ENCODE results near the gene CCT2. TPM values are rescaled to one million over a fixed set of nuclear protein-coding genes. Genes with fewer than 3 reads are reported as not detected.

Gene CCT2
- total and polyA plus RNA-seq, 2 of the 13 experiments (the other 11 are each of a cell fraction or from before 2014, with no cell fraction given): 209 to 388 TPM

DNA sequence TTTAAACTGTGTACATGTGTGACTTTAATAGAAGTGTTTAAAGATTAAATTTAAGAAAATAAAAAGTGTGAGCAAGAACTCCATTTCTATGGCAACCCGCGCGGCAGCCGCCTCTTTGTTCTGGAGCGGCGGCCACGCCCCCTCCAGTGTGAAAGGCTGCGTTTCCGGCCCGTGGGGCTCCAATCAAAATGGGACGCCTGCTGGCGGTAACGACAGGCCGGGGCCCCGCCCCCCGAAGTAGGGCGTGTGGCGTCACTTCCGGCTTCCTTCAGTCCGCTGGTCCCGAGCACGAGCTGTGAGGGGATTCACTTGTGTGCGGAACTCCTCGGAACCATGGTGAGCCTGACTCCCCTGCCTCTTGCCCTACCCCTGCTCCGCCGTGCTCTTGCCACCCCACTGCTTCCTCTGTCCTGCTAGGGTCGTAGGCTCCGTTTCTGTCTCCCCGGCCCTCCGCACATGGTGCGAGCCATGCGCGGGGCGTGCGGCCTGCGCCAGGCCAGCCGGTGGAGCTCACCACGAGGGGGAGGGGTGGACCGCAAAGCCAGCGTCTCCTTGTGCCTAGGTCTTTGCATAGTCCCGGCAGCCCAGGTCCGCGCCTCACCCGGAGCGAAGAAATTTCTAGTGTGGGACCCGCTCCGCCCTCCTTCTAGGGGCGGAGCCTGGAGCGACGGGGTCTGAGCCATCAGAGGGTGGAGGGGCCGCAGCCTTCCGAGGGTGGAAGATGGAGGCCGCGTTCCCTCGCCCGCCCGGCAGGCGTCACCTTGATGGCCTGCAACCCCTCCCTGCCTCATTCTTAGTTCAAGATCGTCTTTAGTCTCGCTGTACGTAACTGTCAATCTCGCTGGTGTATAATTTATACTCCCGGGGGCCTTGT is at the start of gene CCT2 (continued):
- TF ChIP-seq, protein P1, sequence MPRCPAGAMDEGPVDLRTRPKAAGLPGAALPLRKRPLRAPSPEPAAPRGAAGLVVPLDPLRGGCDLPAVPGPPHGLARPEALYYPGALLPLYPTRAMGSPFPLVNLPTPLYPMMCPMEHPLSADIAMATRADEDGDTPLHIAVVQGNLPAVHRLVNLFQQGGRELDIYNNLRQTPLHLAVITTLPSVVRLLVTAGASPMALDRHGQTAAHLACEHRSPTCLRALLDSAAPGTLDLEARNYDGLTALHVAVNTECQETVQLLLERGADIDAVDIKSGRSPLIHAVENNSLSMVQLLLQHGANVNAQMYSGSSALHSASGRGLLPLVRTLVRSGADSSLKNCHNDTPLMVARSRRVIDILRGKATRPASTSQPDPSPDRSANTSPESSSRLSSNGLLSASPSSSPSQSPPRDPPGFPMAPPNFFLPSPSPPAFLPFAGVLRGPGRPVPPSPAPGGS (CRISPR knock-in tag; IDR thresholded peaks at IDR 0.05): peak; percentile 90
- peak; percentile 64; the same call in 1 of the 2 replicates for TF ChIP-seq ZNF263 (CRISPR knock-in tag; IDR thresholded peaks at IDR 0.05)
- TF ChIP-seq, protein P2, sequence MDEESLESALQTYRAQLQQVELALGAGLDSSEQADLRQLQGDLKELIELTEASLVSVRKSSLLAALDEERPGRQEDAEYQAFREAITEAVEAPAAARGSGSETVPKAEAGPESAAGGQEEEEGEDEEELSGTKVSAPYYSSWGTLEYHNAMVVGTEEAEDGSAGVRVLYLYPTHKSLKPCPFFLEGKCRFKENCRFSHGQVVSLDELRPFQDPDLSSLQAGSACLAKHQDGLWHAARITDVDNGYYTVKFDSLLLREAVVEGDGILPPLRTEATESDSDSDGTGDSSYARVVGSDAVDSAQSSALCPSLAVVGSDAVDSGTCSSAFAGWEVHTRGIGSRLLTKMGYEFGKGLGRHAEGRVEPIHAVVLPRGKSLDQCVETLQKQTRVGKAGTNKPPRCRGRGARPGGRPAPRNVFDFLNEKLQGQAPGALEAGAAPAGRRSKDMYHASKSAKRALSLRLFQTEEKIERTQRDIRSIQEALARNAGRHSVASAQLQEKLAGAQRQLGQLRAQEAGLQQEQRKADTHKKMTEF (CRISPR knock-in tag; IDR thresholded peaks at IDR 0.05): peak; percentile 85; the same call in 1 of the 2 replicates
- no peak; the same call in 1 of the 2 replicates for TF ChIP-seq ZNF180 (CRISPR knock-in tag; IDR thresholded peaks at IDR 0.05; ENCODE audit: borderline replicate concordance, low read depth)
- TF ChIP-seq PRPF4 (IDR thresholded peaks at IDR 0.05; ENCODE audit: low read depth, low read length, poor library complexity, severe bottlenecking): no peak
- peak; percentile 73; the same call in 1 of the 2 replicates for TF ChIP-seq ZNF224 (CRISPR knock-in tag; IDR thresholded peaks at IDR 0.05)
- TF ChIP-seq ZNF781 (CRISPR knock-in tag; IDR thresholded peaks at IDR 0.05; ENCODE audit: borderline replicate concordance, not compliant biosample characterization): peak; percentile 76
- no peak for TF ChIP-seq ZNF367 (CRISPR knock-in tag; IDR thresholded peaks at IDR 0.05; ENCODE audit: borderline replicate concordance)
- TF ChIP-seq, protein P3, sequence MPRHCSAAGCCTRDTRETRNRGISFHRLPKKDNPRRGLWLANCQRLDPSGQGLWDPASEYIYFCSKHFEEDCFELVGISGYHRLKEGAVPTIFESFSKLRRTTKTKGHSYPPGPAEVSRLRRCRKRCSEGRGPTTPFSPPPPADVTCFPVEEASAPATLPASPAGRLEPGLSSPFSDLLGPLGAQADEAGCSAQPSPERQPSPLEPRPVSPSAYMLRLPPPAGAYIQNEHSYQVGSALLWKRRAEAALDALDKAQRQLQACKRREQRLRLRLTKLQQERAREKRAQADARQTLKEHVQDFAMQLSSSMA (CRISPR knock-in tag; IDR thresholded peaks at IDR 0.05): 0 out of 2 replicates have a peak, but pooled peaks have one; percentile 67
- TF ChIP-seq IKZF4 (CRISPR knock-in tag; IDR thresholded peaks at IDR 0.05; ENCODE audit: borderline replicate concordance, low read depth, not compliant biosample characterization): peak; percentile 81
- TF ChIP-seq JUND (CRISPR knock-in tag; IDR thresholded peaks at IDR 0.05): 0 out of 2 replicates have a peak, but pooled peaks have one; percentile 72
- peak; percentile 95 for TF ChIP-seq FOXC1 (CRISPR knock-in tag; IDR thresholded peaks at IDR 0.05; ENCODE audit: borderline replicate concordance)
- TF ChIP-seq GABPB1 (CRISPR knock-in tag; IDR thresholded peaks at IDR 0.05): peak; percentile 98
- TF ChIP-seq FOXA3 (CRISPR knock-in tag; IDR thresholded peaks at IDR 0.05): 0 out of 2 replicates have a peak, but pooled peaks have one; percentile 6
- TF ChIP-seq, protein P4, sequence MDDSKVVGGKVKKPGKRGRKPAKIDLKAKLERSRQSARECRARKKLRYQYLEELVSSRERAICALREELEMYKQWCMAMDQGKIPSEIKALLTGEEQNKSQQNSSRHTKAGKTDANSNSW (CRISPR knock-in tag; IDR thresholded peaks at IDR 0.05; ENCODE audit: borderline replicate concordance): peak; percentile 54; the same call in 1 of the 2 replicates
- TF ChIP-seq STAT5B (CRISPR knock-in tag; IDR thresholded peaks at IDR 0.05): 0 out of 2 replicates have a peak, but pooled peaks have one; percentile 18
- TF ChIP-seq, protein P5, sequence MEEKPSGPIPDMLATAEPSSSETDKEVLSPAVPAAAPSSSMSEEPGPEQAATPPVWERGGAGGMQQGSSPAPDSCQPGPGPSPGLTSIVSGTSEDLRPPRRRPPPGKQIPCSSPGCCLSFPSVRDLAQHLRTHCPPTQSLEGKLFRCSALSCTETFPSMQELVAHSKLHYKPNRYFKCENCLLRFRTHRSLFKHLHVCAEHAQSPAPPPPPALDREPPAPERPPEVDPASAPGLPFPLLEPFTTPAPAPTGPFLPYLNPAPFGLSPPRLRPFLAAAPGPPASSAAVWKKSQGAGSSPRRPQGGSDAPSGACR (CRISPR knock-in tag; IDR thresholded peaks at IDR 0.05): peak; percentile 91
- TF ChIP-seq PPARG (CRISPR knock-in tag; conservative IDR thresholded peaks at IDR 0.05): peak; percentile 39; the same call in 1 of the 2 replicates
- TF ChIP-seq, protein P6, sequence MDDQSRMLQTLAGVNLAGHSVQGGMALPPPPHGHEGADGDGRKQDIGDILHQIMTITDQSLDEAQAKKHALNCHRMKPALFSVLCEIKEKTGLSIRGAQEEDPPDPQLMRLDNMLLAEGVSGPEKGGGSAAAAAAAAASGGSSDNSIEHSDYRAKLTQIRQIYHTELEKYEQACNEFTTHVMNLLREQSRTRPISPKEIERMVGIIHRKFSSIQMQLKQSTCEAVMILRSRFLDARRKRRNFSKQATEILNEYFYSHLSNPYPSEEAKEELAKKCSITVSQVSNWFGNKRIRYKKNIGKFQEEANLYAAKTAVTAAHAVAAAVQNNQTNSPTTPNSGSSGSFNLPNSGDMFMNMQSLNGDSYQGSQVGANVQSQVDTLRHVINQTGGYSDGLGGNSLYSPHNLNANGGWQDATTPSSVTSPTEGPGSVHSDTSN (CRISPR knock-in tag; IDR thresholded peaks at IDR 0.05; ENCODE audit: borderline replicate concordance): 0 out of 2 replicates have a peak, but pooled peaks have one; percentile 69
- TF ChIP-seq, protein P7, sequence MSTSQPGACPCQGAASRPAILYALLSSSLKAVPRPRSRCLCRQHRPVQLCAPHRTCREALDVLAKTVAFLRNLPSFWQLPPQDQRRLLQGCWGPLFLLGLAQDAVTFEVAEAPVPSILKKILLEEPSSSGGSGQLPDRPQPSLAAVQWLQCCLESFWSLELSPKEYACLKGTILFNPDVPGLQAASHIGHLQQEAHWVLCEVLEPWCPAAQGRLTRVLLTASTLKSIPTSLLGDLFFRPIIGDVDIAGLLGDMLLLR (CRISPR knock-in tag; IDR thresholded peaks at IDR 0.05): peak; percentile 97
